Measurements from ENCODE around the gene SCAMP2.
"Not testable (repeated sequence)": the region's sequence is repeated elsewhere in the genome, so short reads cannot be mapped to it uniquely, and the experiment has no call there.

SCAMP2 gene

GRCh38 chr15:74897300-74897701 lies 24.1 kb upstream of the SCAMP2 start:
- TF ChIP-seq, protein P1, sequence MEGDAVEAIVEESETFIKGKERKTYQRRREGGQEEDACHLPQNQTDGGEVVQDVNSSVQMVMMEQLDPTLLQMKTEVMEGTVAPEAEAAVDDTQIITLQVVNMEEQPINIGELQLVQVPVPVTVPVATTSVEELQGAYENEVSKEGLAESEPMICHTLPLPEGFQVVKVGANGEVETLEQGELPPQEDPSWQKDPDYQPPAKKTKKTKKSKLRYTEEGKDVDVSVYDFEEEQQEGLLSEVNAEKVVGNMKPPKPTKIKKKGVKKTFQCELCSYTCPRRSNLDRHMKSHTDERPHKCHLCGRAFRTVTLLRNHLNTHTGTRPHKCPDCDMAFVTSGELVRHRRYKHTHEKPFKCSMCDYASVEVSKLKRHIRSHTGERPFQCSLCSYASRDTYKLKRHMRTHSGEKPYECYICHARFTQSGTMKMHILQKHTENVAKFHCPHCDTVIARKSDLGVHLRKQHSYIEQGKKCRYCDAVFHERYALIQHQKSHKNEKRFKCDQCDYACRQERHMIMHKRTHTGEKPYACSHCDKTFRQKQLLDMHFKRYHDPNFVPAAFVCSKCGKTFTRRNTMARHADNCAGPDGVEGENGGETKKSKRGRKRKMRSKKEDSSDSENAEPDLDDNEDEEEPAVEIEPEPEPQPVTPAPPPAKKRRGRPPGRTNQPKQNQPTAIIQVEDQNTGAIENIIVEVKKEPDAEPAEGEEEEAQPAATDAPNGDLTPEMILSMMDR (IDR thresholded peaks at IDR 0.05; ENCODE audit: low read depth, low read length) = no peak
- no peak overlapping the region for H3K4me3 ChIP-seq (ENCODE audit: low read depth, low read length)

DNA sequence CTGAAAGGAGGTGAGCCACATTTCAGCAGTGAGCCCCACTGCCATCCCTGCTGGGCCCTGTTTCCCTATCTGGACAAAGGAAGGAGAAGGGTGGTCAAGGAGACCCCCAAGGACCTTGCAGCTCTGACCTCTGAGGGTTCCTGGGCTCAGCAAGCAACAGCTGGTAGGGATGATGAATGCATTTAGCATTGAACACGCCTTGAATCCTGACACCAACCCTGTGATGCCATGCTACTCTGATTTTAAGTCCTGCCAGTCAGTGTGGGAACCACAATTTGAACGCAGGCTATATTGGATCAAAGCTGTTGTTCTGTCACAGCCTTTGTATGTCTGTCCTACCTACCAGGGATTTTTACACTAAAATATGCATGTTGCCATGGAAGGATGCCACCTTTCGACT lies 23.2 kb upstream of the SCAMP2 start:
- TF ChIP-seq, protein P1 (IDR thresholded peaks at IDR 0.05; ENCODE audit: low read depth, low read length) = no peak
- no peak overlapping the region for H3K4me3 ChIP-seq (ENCODE audit: low read depth, low read length)

DNA sequence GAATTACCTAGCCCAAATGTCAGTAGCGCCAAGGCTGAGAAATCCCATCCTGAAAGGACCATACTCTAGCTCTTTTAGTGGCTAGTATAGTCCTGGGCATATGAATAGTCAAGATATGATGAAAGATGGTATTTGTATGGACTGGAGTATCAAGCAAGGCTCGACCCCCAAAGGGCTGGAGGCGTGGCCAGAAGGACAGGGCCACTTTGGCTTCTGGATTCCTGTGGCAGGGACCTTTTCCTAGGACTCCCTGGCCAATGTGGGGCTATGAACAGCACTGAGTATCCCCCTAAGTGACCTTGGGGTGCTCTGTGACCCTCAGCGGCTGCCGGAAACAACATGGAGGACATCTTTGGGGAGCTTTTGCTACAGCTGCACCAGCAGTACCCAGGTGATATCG lies 22.7 kb upstream of the SCAMP2 start:
- TF ChIP-seq, protein P1 (IDR thresholded peaks at IDR 0.05; ENCODE audit: low read depth, low read length) = no peak

DNA sequence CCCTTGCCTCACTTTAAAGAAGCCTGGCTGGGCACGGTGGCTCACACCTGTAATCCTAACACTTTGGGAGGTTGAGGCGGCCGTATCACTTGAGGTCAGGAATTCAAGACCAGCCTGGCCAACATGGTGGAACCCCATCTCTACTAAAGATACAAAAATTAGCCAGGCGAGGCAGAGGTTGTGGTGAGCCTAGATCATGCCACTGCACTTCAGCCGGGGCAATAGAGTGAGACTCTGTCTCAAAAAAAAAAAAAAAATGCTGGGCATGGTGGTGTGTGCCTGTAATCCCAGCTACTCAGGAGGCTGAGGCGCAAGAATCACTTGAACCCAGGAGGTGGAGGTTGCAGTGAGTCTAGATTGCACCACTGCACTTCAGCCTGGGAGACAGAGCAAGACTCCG lies 21.2 kb upstream of the SCAMP2 start:
- not testable (repeated sequence) for H3K4me3 ChIP-seq (ENCODE audit: low read depth, low read length)

More for the DNA sequence above, 22.7 kb upstream of the SCAMP2 start:
- H3K4me3 ChIP-seq (ENCODE audit: low read depth, low read length) = no peak overlapping the region

- TF ChIP-seq, protein P1 (IDR thresholded peaks at IDR 0.05; ENCODE audit: low read depth, low read length) = no peak
- H3K4me3 ChIP-seq (ENCODE audit: low read depth, low read length) = no peak overlapping the region
Measured at GRCh38 chr15:74893627-74894026, 20.5 kb upstream of the SCAMP2 start.

GRCh38 chr15:74892931-74893330 lies 19.8 kb upstream of the SCAMP2 start:
- H3K4me3 ChIP-seq (ENCODE audit: low read depth, low read length) = no peak overlapping the region
- TF ChIP-seq, protein P1 (IDR thresholded peaks at IDR 0.05; ENCODE audit: low read depth, low read length) = no peak

DNA sequence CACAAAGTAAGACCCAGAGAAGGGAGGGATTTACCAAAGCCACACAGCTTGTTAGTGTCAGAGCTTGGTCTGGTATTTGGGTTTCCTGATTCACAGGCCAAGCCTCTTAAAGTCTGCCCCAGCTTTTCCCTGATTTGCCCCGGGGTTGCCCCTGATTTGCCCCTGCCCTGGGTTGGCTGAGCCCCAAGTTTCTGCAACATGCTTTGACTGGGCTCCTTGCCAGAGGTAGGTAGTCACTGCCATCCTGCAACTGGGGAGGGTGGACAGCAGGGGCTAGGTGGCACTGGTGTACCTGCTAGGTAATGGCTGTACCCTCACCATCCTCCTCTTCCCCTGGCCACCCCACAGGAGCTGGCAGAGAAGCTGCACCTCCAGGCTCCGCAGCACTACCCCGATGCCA lies 19.1 kb upstream of the SCAMP2 start:
- TF ChIP-seq, protein P1 (IDR thresholded peaks at IDR 0.05; ENCODE audit: low read depth, low read length) = no peak
- H3K4me3 ChIP-seq (ENCODE audit: low read depth, low read length) = no peak overlapping the region

DNA sequence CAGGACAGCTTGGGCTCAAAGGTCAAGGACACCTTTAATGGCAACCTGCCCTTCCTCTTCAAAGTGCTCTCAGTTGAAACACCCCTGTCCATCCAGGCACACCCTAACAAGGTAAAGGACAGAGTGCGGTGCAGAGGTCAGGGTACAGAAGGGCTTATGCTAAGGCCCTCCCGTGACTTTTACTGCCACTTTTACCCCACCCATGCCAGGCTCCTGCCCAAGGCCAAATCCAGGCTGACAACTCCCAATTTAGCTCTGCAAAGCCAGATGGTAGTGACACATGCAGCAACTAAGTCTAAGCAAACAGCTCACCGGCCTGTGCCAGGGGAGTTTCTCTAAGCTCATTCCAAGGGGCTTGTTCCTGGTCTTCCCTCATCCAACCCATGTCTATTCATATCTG lies 18.3 kb upstream of the SCAMP2 start:
- no peak overlapping the region for H3K4me3 ChIP-seq (ENCODE audit: low read depth, low read length)
- TF ChIP-seq, protein P1 (IDR thresholded peaks at IDR 0.05; ENCODE audit: low read depth, low read length) = no peak
